Right lobe of liver (tissue), 6 donors: Measurements from ENCODE around the gene TMEM132D. TPM values are rescaled to one million over a fixed set of nuclear protein-coding genes. Genes with fewer than 3 reads are reported as not detected.

ENCODE experiments used
- ATAC-seq, 4 donors: fragments of 200-7000 bp; cut with Tn5 transposase; one replicate each; pipeline ENCODE4 v1.9.1; 2020; ENCODE audit warnings: mild to moderate bottlenecking in 4 of 4, moderate library complexity in 4 of 4
- DNase-seq, 3 donors: peaks; one replicate each; pipeline ENCODE4 v3.0.0-alpha.2; 2020
- H3K27ac ChIP-seq, 3 donors: fragments of 200-600 bp; one replicate each; pipeline ENCODE4 v1.8.0; 2022
- H3K27me3 ChIP-seq, 2 donors: fragments of 200-600 bp; one replicate each; pipeline ENCODE4 v1.8.0; 2022
- H3K36me3 ChIP-seq, 4 donors: fragments of 200-600 bp; sonication (generic) in 1 of 4; one replicate each; pipeline versions ENCODE4 v1.5.1 to v1.8.0; 2017 to 2022; ENCODE audit warnings: control low read depth in 1 of 4
- H3K4me1 ChIP-seq, 4 donors: fragments of 200-600 bp; sonication (generic) in 1 of 4; one replicate each; pipeline versions ENCODE4 v1.5.1 to v1.8.0; 2017 to 2022; ENCODE audit warnings: control low read depth in 1 of 4
- H3K4me3 ChIP-seq, 3 donors: fragments of 200-600 bp; one replicate each; pipeline ENCODE4 v1.8.0; 2022
- H3K9me3 ChIP-seq, 4 donors: fragments of 200-600 bp; sonication (generic) in 1 of 4; one replicate each; pipeline versions ENCODE4 v1.5.1 to v1.8.0; 2017 to 2022; ENCODE audit warnings: control low read depth in 1 of 4
- CTCF ChIP-seq, 4 donors: fragments of 200-600 bp in 3 of 4; fragments of 450-650 bp in 1 of 4; IDR thresholded peaks; one replicate each; pipeline versions ENCODE4 v1.5.1 to v1.8.0; 2016 to 2022; ENCODE audit warnings: antibody characterized with exemption in 4 of 4, mild to moderate bottlenecking in 2 of 4
- POLR2A ChIP-seq: fragments of 450-650 bp; IDR thresholded peaks from one replicate; pipeline ENCODE4 v1.6.1; 2017; ENCODE audit warnings: antibody characterized with exemption, mild to moderate bottlenecking
- WGBS: methylation state at CpG from one replicate; pipeline ENCODE4 v1.1.6; 2018; ENCODE audit warnings: low coverage, low lambda C conversion rate; ENCODE audit not compliant: insufficient coverage; ENCODE audit errors: missing lambda C conversion rate; 5-methylcytosine and 5-hydroxymethylcytosine counted together
- intact Hi-C, 2 donors: fragments of 100-400 bp; cut with DNase I; formaldehyde crosslinking; loops; one replicate each; pipeline versions ENCODE4 v1.11.2 to v1.14.1; 2022
- total RNA-seq, 6 experiments: library from RNA; depleted of rRNA in 2 of 6; stranded (reverse); fragments of >200 nt in 2 of 6; fragmentation: NEBNext Ultra II Directional in 3 of 6; extraction: Animal tissue kit (Norgen Biotek cat#: 25700) in 3 of 6; gene quantifications; one replicate each; pipeline versions ENCODE4 v1.1.0 to v1.2.4, GENCODE V29; 2016 to 2023
- donor health status: DM: no; HTN: yes; CAD: no.
- donor health status: DM: no; HTN: no; CAD: no.
- donor health status: DM: no; HTN: no; CAD: no.
- donor health status: DM: no; HTN: yes; CAD: no.
- donor health status: DM: no; HTN: yes; CAD: no.

The TMEM132D gene
- total RNA-seq, 6 experiments from 2014 or later: 0.10 to 0.35 (median 0.33) TPM; not detected in 3

GRCh38 chr12:129594098-129594497 is 309.7 kb downstream of the TMEM132D start:
- Histone ChIP-seq H3K4me1 (no peaks in the 10 kb centered on the region), H3K36me3 (no peaks in the 10 kb centered on the region), H3K4me3 (no peak overlapping the region), H3K9me3 (no peaks in the 10 kb centered on the region), H3K27me3 (no peaks in the 10 kb centered on the region), H3K27ac (no peak overlapping the region)
- no peak for ATAC-seq
- 37% methylated on average over 6 of the region's 6 CpGs for WGBS
- TF ChIP-seq POLR2A: no peak
- no peak for TF ChIP-seq CTCF (IDR thresholded peaks at IDR 0.05)
- intact Hi-C loops: no loop called here
- DNase-seq: no peak

GRCh38 chr12:129592449-129592848 is 311.4 kb downstream of the TMEM132D start:
- intact Hi-C loops: no loop called here
- H3K4me3 ChIP-seq: no peak overlapping the region
- no peak for TF ChIP-seq CTCF (IDR thresholded peaks at IDR 0.05)
- TF ChIP-seq POLR2A: no peak
- H3K36me3 ChIP-seq: no peaks in the 10 kb centered on the region
- WGBS: 35% methylated on average over 2 of the region's 2 CpGs
- ATAC-seq (no peak), DNase-seq (no peak)
- H3K9me3 ChIP-seq: no peaks in the 10 kb centered on the region
- no peaks in the 10 kb centered on the region for H3K27me3 ChIP-seq
- H3K27ac ChIP-seq: no peak overlapping the region
- H3K4me1 ChIP-seq: no peaks in the 10 kb centered on the region

GRCh38 chr12:129589503-129589902 is 314.3 kb downstream of the TMEM132D start:
- H3K4me3 ChIP-seq: no peak overlapping the region
- intact Hi-C loops: no loop called here
- TF ChIP-seq CTCF (IDR thresholded peaks at IDR 0.05) (no peak), POLR2A (no peak)
- 74% methylated on average over 5 of the region's 5 CpGs for WGBS
- ATAC-seq (no peak), DNase-seq (no peak)
- H3K27me3 ChIP-seq: no peaks in the 10 kb centered on the region
- H3K4me1 ChIP-seq: no peaks in the 10 kb centered on the region
- H3K36me3 ChIP-seq: no peaks in the 10 kb centered on the region
- no peak overlapping the region for H3K27ac ChIP-seq
- H3K9me3 ChIP-seq: no peaks in the 10 kb centered on the region

- H3K27ac ChIP-seq: no peak overlapping the region
- WGBS: 51% methylated on average over 4 of the region's 4 CpGs
These were observed 315.7 kb downstream of the TMEM132D start for GRCh38 chr12:129588142-129588541.

More at GRCh38 chr12:129588142-129588541, 315.7 kb downstream of the TMEM132D start:
- Histone ChIP-seq H3K27me3 (no peaks in the 10 kb centered on the region), H3K4me1 (no peaks in the 10 kb centered on the region), H3K9me3 (no peaks in the 10 kb centered on the region), H3K36me3 (no peaks in the 10 kb centered on the region), H3K4me3 (no peak overlapping the region)
- ATAC-seq (no peak), DNase-seq (no peak)
- TF ChIP-seq POLR2A: no peak
- TF ChIP-seq CTCF (IDR thresholded peaks at IDR 0.05): no peak
- intact Hi-C loops: no loop called here
